ENCODE data around the gene PDE4D.

Gene PDE4D

DNA sequence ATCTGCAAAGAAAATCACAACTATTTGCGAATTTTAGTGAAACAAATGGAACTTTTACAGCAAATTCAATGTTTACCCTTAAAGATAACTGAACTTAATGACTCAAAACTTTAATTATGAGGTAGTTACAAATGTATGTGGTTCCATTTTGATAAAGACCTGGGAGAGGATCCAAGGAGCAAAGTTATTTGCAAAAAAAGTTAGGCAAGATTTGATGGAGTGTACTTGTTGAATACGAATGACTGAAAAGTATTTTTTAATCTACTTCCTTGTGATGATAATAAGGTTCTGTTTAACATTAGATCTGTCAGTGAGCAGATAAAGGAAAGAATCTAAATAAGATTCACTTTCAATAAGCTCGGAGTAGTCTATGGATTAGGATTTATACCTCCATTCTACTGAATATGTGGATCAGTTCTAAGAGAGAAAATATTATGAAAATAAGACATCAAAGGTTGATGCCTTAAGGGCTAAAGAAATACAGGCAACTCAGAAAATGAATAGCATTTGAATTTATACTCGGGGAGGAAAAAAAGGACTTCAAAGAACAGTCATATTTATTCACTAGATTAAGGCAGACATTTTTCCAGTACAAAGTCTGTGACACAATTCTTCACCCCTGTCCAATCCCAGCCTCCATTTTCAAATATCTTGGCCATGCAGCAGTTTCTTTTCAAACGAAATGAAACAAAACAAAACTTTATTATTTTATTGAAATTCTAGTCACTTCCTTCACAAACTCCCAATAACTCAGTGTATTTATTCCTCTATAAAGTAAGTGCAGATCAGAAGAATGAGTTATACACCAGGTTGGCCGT, 199.8 kb downstream of the PDE4D start:
- no peak overlapping the region for H3K4me3 ChIP-seq (ENCODE audit: low read depth, low read length)
- DNase-seq: no peak
- TF ChIP-seq, protein P1, sequence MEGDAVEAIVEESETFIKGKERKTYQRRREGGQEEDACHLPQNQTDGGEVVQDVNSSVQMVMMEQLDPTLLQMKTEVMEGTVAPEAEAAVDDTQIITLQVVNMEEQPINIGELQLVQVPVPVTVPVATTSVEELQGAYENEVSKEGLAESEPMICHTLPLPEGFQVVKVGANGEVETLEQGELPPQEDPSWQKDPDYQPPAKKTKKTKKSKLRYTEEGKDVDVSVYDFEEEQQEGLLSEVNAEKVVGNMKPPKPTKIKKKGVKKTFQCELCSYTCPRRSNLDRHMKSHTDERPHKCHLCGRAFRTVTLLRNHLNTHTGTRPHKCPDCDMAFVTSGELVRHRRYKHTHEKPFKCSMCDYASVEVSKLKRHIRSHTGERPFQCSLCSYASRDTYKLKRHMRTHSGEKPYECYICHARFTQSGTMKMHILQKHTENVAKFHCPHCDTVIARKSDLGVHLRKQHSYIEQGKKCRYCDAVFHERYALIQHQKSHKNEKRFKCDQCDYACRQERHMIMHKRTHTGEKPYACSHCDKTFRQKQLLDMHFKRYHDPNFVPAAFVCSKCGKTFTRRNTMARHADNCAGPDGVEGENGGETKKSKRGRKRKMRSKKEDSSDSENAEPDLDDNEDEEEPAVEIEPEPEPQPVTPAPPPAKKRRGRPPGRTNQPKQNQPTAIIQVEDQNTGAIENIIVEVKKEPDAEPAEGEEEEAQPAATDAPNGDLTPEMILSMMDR (IDR thresholded peaks at IDR 0.05; ENCODE audit: low read depth, low read length): no peak
- H3K9me3 ChIP-seq (ENCODE audit: severe bottlenecking): no peaks in the 10 kb centered on the region
- H3K36me3 ChIP-seq: no peaks in the 10 kb centered on the region
- H3K27ac ChIP-seq: no peak overlapping the region
- H3K27me3 ChIP-seq (ENCODE audit: insufficient read depth, low read depth, severe bottlenecking): no peaks in the 10 kb centered on the region

DNA sequence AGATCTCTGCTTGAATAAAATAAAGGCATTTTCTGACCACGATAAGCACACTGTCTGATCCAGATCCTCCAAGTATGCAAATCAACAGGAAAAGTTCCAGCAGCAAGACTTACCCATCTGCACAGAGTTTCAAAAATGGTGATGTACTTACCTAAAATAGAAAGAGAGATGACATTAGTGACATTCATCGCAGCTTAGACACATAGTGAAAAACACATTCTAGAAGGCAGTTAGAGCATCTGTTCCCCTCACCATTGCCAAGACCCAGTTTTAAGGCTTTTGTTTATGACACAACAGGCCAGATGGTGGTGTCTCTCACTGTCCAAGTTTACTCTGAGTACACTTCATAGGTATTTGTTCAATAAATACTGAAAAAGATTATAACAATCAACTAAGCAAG, 207.7 kb downstream of the PDE4D start:
- Histone ChIP-seq H3K36me3 (no peaks in the 10 kb centered on the region), H3K27ac (peak overlapping the region; percentile 43), H3K27me3 (ENCODE audit: insufficient read depth, low read depth, severe bottlenecking) (no peaks in the 10 kb centered on the region), H3K9me3 (ENCODE audit: severe bottlenecking) (no peaks in the 10 kb centered on the region), H3K4me3 (ENCODE audit: low read depth, low read length) (no peak overlapping the region)
- TF ChIP-seq, protein P1 (IDR thresholded peaks at IDR 0.05; ENCODE audit: low read depth, low read length): no peak
- DNase-seq: peak; percentile 32

DNA sequence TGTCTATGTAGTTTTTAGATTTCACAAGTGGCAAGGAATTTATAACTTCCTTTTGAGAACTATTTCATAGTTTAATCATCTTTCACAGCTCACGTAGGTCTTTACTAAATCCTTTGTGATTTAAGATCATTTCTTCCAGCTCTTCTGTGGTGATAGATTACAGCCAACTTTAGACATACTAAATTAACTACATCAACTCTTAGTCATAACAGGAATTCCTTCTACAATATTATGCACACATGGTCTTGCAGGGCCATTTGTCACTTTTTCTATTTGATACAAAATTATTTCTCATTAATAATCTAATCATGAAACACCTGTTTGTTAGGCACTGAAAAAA, 208.4 kb downstream of the PDE4D start:
- DNase-seq: no peak
- Histone ChIP-seq H3K4me3 (ENCODE audit: low read depth, low read length) (no peak overlapping the region), H3K27ac (peak overlapping the region; percentile 43), H3K27me3 (ENCODE audit: insufficient read depth, low read depth, severe bottlenecking) (no peaks in the 10 kb centered on the region), H3K36me3 (no peaks in the 10 kb centered on the region), H3K9me3 (ENCODE audit: severe bottlenecking) (no peaks in the 10 kb centered on the region)
- TF ChIP-seq, protein P1 (IDR thresholded peaks at IDR 0.05; ENCODE audit: low read depth, low read length): no peak

DNA sequence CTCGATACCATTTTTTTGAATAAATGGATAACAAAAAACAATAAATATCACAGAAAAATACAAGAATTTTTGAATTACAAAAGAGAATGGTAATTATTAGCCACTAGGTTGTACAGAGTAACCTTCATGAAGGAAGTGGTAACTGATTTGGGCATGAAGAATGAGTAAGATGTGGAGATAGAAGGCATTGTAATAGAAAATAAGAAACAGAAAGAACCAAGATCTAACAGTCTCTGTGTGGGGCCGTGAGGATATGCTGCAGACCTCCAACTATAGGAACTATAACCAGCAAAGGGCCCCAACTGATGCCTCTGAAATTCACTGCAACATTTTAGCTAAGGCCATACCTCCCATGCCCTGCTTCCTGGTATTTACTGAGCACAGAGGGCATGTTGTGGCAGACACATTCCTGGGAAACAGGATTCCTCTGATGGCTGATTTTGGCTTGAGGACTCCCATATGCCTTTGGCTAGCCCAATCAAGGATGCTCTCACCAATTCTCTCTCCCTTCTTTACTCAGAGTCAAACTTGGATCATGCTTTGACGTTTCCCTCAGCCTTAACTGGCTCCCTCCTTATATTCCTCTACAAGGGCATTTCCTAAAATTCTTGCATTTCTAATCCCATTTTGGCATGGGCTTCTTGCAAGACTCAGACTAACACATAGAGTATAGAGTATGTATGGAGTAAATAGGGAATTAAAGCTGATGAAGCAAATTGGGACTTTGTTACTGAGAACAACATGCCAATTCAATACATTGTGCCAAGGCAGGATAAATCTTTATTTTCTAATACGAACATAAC, 208.9 kb downstream of the PDE4D start:
- Histone ChIP-seq H3K27ac (peak overlapping the region; percentile 43), H3K27me3 (ENCODE audit: insufficient read depth, low read depth, severe bottlenecking) (no peaks in the 10 kb centered on the region), H3K9me3 (ENCODE audit: severe bottlenecking) (no peaks in the 10 kb centered on the region), H3K36me3 (no peaks in the 10 kb centered on the region), H3K4me3 (ENCODE audit: low read depth, low read length) (no peak overlapping the region)
- no peak for DNase-seq
- TF ChIP-seq, protein P1 (IDR thresholded peaks at IDR 0.05; ENCODE audit: low read depth, low read length): no peak

DNA sequence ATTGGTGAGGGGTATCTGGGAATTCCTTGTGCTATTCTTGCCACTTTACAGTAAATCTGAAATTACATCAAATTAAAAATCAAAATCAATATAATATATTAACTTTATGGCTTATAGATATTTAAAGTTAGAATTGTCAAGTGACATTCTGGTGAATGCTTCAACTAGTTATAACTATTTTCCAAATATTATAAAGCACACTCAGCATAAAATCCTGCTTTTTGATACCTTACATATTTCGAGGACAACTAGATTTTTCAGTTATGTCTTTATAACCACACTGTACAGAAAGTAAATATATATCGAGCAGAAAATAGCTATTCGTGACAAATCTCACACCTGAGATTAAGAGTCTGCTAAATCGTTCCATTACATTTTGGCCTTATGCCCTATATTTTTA, 210.2 kb downstream of the PDE4D start:
- Histone ChIP-seq H3K27ac (no peak overlapping the region), H3K27me3 (ENCODE audit: insufficient read depth, low read depth, severe bottlenecking) (no peaks in the 10 kb centered on the region), H3K36me3 (no peaks in the 10 kb centered on the region), H3K4me3 (ENCODE audit: low read depth, low read length) (no peak overlapping the region), H3K9me3 (ENCODE audit: severe bottlenecking) (no peaks in the 10 kb centered on the region)
- TF ChIP-seq, protein P1 (IDR thresholded peaks at IDR 0.05; ENCODE audit: low read depth, low read length): no peak
- no peak for DNase-seq
